Nucleus accumbens (tissue), 56 donors: ENCODE results near the gene STPG4.

Source experiments
- DNase-seq, 56 donors: peaks; one replicate each; lab custom pipeline; 2025; lab: John Stamatoyannopoulos, UW

Gene STPG4

GRCh38 chr2:47075361-47076125 is 79.6 kb downstream of the STPG4 start:
- peak in 1 of 56 donors; percentile 17 for DNase-seq

GRCh38 chr2:47074691-47075090 is 80.4 kb downstream of the STPG4 start:
- DNase-seq: no peak

- DNase-seq: no peak
Observed at GRCh38 chr2:47073641-47074040, 81.5 kb downstream of the STPG4 start.

- no peak for DNase-seq
Observed at GRCh38 chr2:47073217-47073616, 81.9 kb downstream of the STPG4 start.

- peak in 15 of 56 donors; percentile 22 to 76 (median 52) for DNase-seq
Observed at GRCh38 chr2:47072728-47073191, 82.3 kb downstream of the STPG4 start.

GRCh38 chr2:47072018-47072691 is 83.0 kb downstream of the STPG4 start:
- DNase-seq: peak in 51 of 56 donors; percentile 8 to 91 (median 68)

- DNase-seq: peak in 18 of 56 donors; percentile 20 to 55 (median 34)
Observed at GRCh38 chr2:47070920-47071824, 83.9 kb downstream of the STPG4 start.

GRCh38 chr2:47070155-47070919 is 84.8 kb downstream of the STPG4 start:
- DNase-seq: no peak

- DNase-seq: peak in 11 of 56 donors; percentile 12 to 57 (median 29)
Observed at GRCh38 chr2:47069628-47070154, 85.4 kb downstream of the STPG4 start.

GRCh38 chr2:47068981-47069627 is 86.0 kb downstream of the STPG4 start:
- no peak for DNase-seq

GRCh38 chr2:47067788-47068407 is 87.2 kb downstream of the STPG4 start:
- no peak for DNase-seq

- no peak for DNase-seq
Observed at GRCh38 chr2:47065771-47066380, 89.2 kb downstream of the STPG4 start.

- DNase-seq: no peak
Observed at GRCh38 chr2:47065343-47065742, 89.8 kb downstream of the STPG4 start.

- DNase-seq: peak in 21 of 56 donors; percentile 5 to 67 (median 42)
Observed at GRCh38 chr2:47064106-47064505, 91.0 kb downstream of the STPG4 start.

GRCh38 chr2:47063538-47063930 is 91.6 kb downstream of the STPG4 start:
- no peak for DNase-seq

GRCh38 chr2:47062681-47063537 is 92.2 kb downstream of the STPG4 start:
- DNase-seq: peak in 23 of 56 donors; percentile 19 to 72 (median 39)
